ENCODE measurements around the gene NCOA7. TPM values are rescaled to one million over a fixed set of nuclear protein-coding genes. Genes with fewer than 3 reads are reported as not detected.
"Not testable (repeated sequence)": the region's sequence is repeated elsewhere in the genome, so short reads cannot be mapped to it uniquely, and the experiment has no call there.

Gene NCOA7
- total RNA-seq, 2 donors from 2014 or later, result 11.4 to 15.2 TPM

GRCh38 chr6:125968493-125968892, 177.7 kb downstream of the NCOA7 start:
- H3K9ac ChIP-seq (ENCODE audit: extremely low read depth, low read length, poor library complexity, severe bottlenecking), result no peak overlapping the region
- H3K27me3 ChIP-seq (ENCODE audit: control insufficient read depth, insufficient read depth, low read length, poor library complexity, severe bottlenecking), result no peaks in the 10 kb centered on the region
- H3K36me3 ChIP-seq (ENCODE audit: control insufficient read depth, insufficient read depth, low read length), result peaks cover 13% of the 10 kb centered on the region
- Mint-ChIP-seq H3K9me3 (no peaks in the 10 kb centered on the region), H3K27me3 (ENCODE audit: insufficient read depth) (no peaks in the 10 kb centered on the region), H3K36me3 (ENCODE audit: low read depth) (peaks cover 22% of the 10 kb centered on the region), H3K4me1 (peaks cover 18% of the 10 kb centered on the region), H3K4me3 (no peak overlapping the region), H3K27ac (no peak overlapping the region)
- H3K4me3 ChIP-seq (ENCODE audit: low read length), result no peak overlapping the region
- no peak for DNase-seq
- no peak for TF ChIP-seq CTCF (conservative IDR thresholded peaks at IDR 0.05)
- WGBS, 2 experiments (ENCODE audit: insufficient coverage in 1 of 2, insufficient read length in 1 of 2), result 82 to 92% methylated on average over 2 of the region's 2 CpGs
- no peaks in the 10 kb centered on the region for H3K4me1 ChIP-seq (ENCODE audit: control insufficient read depth, insufficient read depth, low read length)
- H3K9me3 ChIP-seq (ENCODE audit: control insufficient read depth, low read length), result no peaks in the 10 kb centered on the region
- no peak overlapping the region for H3K27ac ChIP-seq (ENCODE audit: low read depth, low read length)

GRCh38 chr6:125970760-125971159, 180.0 kb downstream of the NCOA7 start:
- Mint-ChIP-seq H3K27me3 (ENCODE audit: insufficient read depth) (no peaks in the 10 kb centered on the region), H3K4me3 (no peak overlapping the region), H3K9me3 (no peaks in the 10 kb centered on the region), H3K27ac (no peak overlapping the region), H3K4me1 (peaks cover 8% of the 10 kb centered on the region), H3K36me3 (ENCODE audit: low read depth) (peaks cover 22% of the 10 kb centered on the region)
- Histone ChIP-seq H3K4me1 (ENCODE audit: control insufficient read depth, insufficient read depth, low read length) (no peaks in the 10 kb centered on the region), H3K36me3 (ENCODE audit: control insufficient read depth, insufficient read depth, low read length) (peaks cover 21% of the 10 kb centered on the region), H3K27me3 (ENCODE audit: control insufficient read depth, insufficient read depth, low read length, poor library complexity, severe bottlenecking) (no peaks in the 10 kb centered on the region), H3K27ac (ENCODE audit: low read depth, low read length) (no peak overlapping the region), H3K9me3 (ENCODE audit: control insufficient read depth, low read length) (no peaks in the 10 kb centered on the region), H3K4me3 (ENCODE audit: low read length) (no peak overlapping the region), H3K9ac (ENCODE audit: extremely low read depth, low read length, poor library complexity, severe bottlenecking) (no peak overlapping the region)
- no CpG with 5 or more reads among the region's 2 CpGs for WGBS, 2 experiments (ENCODE audit: insufficient coverage in 1 of 2, insufficient read length in 1 of 2)
- no peak for TF ChIP-seq CTCF (conservative IDR thresholded peaks at IDR 0.05)
- DNase-seq, result no peak

- H3K27me3 Mint-ChIP-seq (ENCODE audit: insufficient read depth); H3K4me3 Mint-ChIP-seq; H3K9ac ChIP-seq (ENCODE audit: extremely low read depth, low read length, poor library complexity, severe bottlenecking); H3K9me3 ChIP-seq (ENCODE audit: control insufficient read depth, low read length); H3K27me3 ChIP-seq (ENCODE audit: control insufficient read depth, insufficient read depth, low read length, poor library complexity, severe bottlenecking); H3K27ac Mint-ChIP-seq; DNase-seq; H3K9me3 Mint-ChIP-seq; H3K4me3 ChIP-seq (ENCODE audit: low read length); H3K4me1 Mint-ChIP-seq; H3K27ac ChIP-seq (ENCODE audit: low read depth, low read length); H3K4me1 ChIP-seq (ENCODE audit: control insufficient read depth, insufficient read depth, low read length): not testable (repeated sequence)
- 88 to 100% methylated on average over 1 of the region's 1 CpG for WGBS, 2 experiments (ENCODE audit: insufficient coverage in 1 of 2, insufficient read length in 1 of 2)
- H3K36me3 ChIP-seq (ENCODE audit: control insufficient read depth, insufficient read depth, low read length), result peaks cover 18% of the 10 kb centered on the region
- H3K36me3 Mint-ChIP-seq (ENCODE audit: low read depth), result peaks cover 19% of the 10 kb centered on the region
Observed at GRCh38 chr6:125972478-125972877, 181.7 kb downstream of the NCOA7 start.

- no peaks in the 10 kb centered on the region for H3K27me3 ChIP-seq (ENCODE audit: control insufficient read depth, insufficient read depth, low read length, poor library complexity, severe bottlenecking)
- H3K4me1 Mint-ChIP-seq, result peaks cover 8% of the 10 kb centered on the region
- DNase-seq, result no peak
- H3K27ac Mint-ChIP-seq, result no peak overlapping the region
- no peak overlapping the region for H3K4me3 ChIP-seq (ENCODE audit: low read length)
- no peaks in the 10 kb centered on the region for H3K9me3 ChIP-seq (ENCODE audit: control insufficient read depth, low read length)
- H3K4me1 ChIP-seq (ENCODE audit: control insufficient read depth, insufficient read depth, low read length), result no peaks in the 10 kb centered on the region
- H3K9me3 Mint-ChIP-seq, result no peaks in the 10 kb centered on the region
- H3K27me3 Mint-ChIP-seq (ENCODE audit: insufficient read depth), result no peaks in the 10 kb centered on the region
- no peak overlapping the region for H3K4me3 Mint-ChIP-seq
- H3K27ac ChIP-seq (ENCODE audit: low read depth, low read length), result no peak overlapping the region
- WGBS, 2 experiments (ENCODE audit: insufficient coverage in 1 of 2, insufficient read length in 1 of 2), result 64 to 67% methylated on average over 2 to 5 of the region's 5 CpGs
- no peak overlapping the region for H3K9ac ChIP-seq (ENCODE audit: extremely low read depth, low read length, poor library complexity, severe bottlenecking)
- peak; percentile 74 for TF ChIP-seq CTCF (conservative IDR thresholded peaks at IDR 0.05)
- H3K36me3 Mint-ChIP-seq (ENCODE audit: low read depth), result peaks cover 11% of the 10 kb centered on the region
- H3K36me3 ChIP-seq (ENCODE audit: control insufficient read depth, insufficient read depth, low read length), result peaks cover 16% of the 10 kb centered on the region
Observed at GRCh38 chr6:125974214-125974866, 183.6 kb downstream of the NCOA7 start.
